ENCODE measurements around the gene EFHC1. TPM values are rescaled to one million over a fixed set of nuclear protein-coding genes. Genes with fewer than 3 reads are reported as not detected.

Gene EFHC1
- total and polyA plus RNA-seq, 8 donors = 7.2 to 54.3 (median 35.5) TPM

- TF ChIP-seq POLR2AphosphoS5 (IDR thresholded peaks at IDR 0.05) = no peak
- no peak for TF ChIP-seq POLR2A (IDR thresholded peaks at IDR 0.05)
- no peak for TF ChIP-seq EP300 (IDR thresholded peaks at IDR 0.05)
- TF ChIP-seq CTCF (IDR thresholded peaks at IDR 0.05) = no peak
- H3K36me3 ChIP-seq = no peaks in the 10 kb centered on the region
- H3K4me1 ChIP-seq = peaks cover 0 to 47% (median 14%) of the 10 kb centered on the region in 4 donors
- WGBS, 5 donors = 94 to 96% (median 95%) methylated on average over 4 of the region's 4 CpGs
- intact Hi-C loops (cut with DNase I; ENCODE audit: low total_unique reads) = no loop called here
- H3K9me3 ChIP-seq = no peaks in the 10 kb centered on the region
- no peak overlapping the region for H3K27ac ChIP-seq
- DNase-seq = no peak
- no peak overlapping the region for H3K4me3 ChIP-seq
- H3K27me3 ChIP-seq = no peaks in the 10 kb centered on the region
Measured at GRCh38 chr6:52374247-52374646, 45.9 kb upstream of the EFHC1 start.

GRCh38 chr6:52375780-52376556 is 44.2 kb upstream of the EFHC1 start:
- H3K4me1 ChIP-seq = peaks cover 0 to 38% (median 14%) of the 10 kb centered on the region in 4 donors
- no peak overlapping the region for H3K27ac ChIP-seq
- intact Hi-C loops (cut with DNase I; ENCODE audit: low total_unique reads) = no loop called here
- H3K4me3 ChIP-seq = no peak overlapping the region
- 63 to 94% (median 93%) methylated on average over 2 of the region's 2 CpGs for WGBS, 5 donors
- no peaks in the 10 kb centered on the region for H3K9me3 ChIP-seq
- H3K36me3 ChIP-seq = peaks cover 0 to 5% (median 0%) of the 10 kb centered on the region in 4 donors
- no peak for DNase-seq
- no peak for TF ChIP-seq POLR2AphosphoS5 (IDR thresholded peaks at IDR 0.05)
- no peaks in the 10 kb centered on the region for H3K27me3 ChIP-seq

GRCh38 chr6:52376763-52377162 is 43.4 kb upstream of the EFHC1 start:
- 89 to 96% (median 91%) methylated on average over 3 of the region's 3 CpGs for WGBS, 5 donors
- intact Hi-C loops (cut with DNase I; ENCODE audit: low total_unique reads) = no loop called here
- Histone ChIP-seq H3K27ac (peak overlapping the region in 1 of 5 donors; percentile 47), H3K36me3 (peaks cover 0 to 6% (median 0%) of the 10 kb centered on the region in 4 donors), H3K4me1 (peaks cover 0 to 31% (median 12%) of the 10 kb centered on the region in 4 donors), H3K9me3 (no peaks in the 10 kb centered on the region), H3K4me3 (no peak overlapping the region), H3K27me3 (no peaks in the 10 kb centered on the region)
- TF ChIP-seq CTCF (IDR thresholded peaks at IDR 0.05) = no peak
- TF ChIP-seq POLR2A (IDR thresholded peaks at IDR 0.05) = no peak
- no peak for TF ChIP-seq POLR2AphosphoS5 (IDR thresholded peaks at IDR 0.05)
- TF ChIP-seq EP300 (IDR thresholded peaks at IDR 0.05) = no peak
- DNase-seq = no peak

GRCh38 chr6:52377538-52378221 is 42.5 kb upstream of the EFHC1 start:
- no peak for DNase-seq
- TF ChIP-seq POLR2AphosphoS5 (IDR thresholded peaks at IDR 0.05) (no peak), POLR2A (IDR thresholded peaks at IDR 0.05) (no peak), CTCF (IDR thresholded peaks at IDR 0.05) (no peak), EP300 (IDR thresholded peaks at IDR 0.05) (no peak)
- Histone ChIP-seq H3K27ac (peak overlapping the region in 1 of 5 donors; percentile 47), H3K4me1 (peaks cover 0 to 25% (median 8%) of the 10 kb centered on the region in 4 donors), H3K9me3 (no peaks in the 10 kb centered on the region), H3K27me3 (no peaks in the 10 kb centered on the region), H3K4me3 (no peak overlapping the region), H3K36me3 (peaks cover 0 to 6% (median 0%) of the 10 kb centered on the region in 4 donors)
- intact Hi-C loops (cut with DNase I; ENCODE audit: low total_unique reads) = no loop called here
- WGBS, 5 donors = 52 to 57% (median 53%) methylated on average over 3 of the region's 3 CpGs
